ENCODE data around the gene LYRM9.
"Not testable (repeated sequence)": the region's sequence is repeated elsewhere in the genome, so short reads cannot be mapped to it uniquely, and the experiment has no call there.

LYRM9 gene

DNA sequence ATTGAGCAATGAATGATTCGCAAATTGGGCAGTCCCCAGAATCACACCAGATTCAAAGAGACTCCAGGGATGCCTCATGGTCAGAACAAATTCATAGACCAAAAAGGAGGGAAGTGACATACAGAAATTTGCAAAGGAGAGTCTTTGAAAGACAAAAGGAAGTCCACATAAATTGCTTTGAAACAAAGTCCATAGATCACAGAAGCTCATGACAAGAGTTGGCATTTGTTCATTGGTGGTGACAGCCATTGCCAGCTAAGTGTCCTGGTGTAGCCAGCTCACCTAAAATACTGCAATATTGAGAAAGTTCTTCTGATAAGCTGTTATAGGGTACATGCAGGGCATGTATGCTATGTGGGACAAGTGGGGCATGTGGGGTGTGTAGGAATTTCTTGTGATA, 55.4 kb downstream of the LYRM9 start:
- not testable (repeated sequence) for DNase-seq

DNA sequence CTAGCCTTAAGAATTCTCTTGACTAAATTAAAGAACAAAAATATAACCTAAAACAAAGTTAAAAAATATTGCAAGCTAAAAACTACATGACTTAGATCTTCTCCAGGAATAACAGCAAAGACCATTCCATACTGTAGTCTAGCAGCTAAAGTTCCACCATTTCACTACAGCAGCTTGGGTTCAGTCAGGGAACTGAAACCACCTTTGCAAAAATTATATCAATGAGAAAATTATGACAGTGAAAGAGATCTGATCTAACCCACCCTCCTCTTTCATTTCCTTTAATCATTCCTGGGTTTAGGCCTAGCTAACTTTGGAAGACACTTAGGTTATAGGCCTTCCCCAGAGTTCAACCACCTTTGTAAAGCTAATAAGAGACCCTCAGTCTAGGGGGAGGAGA, 56.5 kb downstream of the LYRM9 start:
- DNase-seq = no peak

DNA sequence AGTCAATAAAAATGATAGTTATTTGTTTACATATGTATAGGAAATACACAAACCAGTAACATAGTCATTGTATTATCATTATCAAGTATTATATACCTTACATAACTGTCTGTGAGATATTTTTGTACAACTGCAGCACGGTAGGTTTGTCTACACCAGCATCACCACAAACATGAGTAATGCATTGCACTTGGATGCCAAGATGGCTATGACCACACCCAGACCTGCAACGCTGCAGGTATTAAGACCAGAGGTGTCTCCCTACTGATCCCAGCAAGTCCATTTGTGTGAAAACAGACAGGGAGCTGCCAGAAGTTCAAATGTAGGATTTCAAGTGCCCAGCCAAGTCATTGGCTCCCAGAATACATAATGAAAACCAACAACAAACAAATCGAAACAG, 58.6 kb downstream of the LYRM9 start:
- no peak for DNase-seq

DNA sequence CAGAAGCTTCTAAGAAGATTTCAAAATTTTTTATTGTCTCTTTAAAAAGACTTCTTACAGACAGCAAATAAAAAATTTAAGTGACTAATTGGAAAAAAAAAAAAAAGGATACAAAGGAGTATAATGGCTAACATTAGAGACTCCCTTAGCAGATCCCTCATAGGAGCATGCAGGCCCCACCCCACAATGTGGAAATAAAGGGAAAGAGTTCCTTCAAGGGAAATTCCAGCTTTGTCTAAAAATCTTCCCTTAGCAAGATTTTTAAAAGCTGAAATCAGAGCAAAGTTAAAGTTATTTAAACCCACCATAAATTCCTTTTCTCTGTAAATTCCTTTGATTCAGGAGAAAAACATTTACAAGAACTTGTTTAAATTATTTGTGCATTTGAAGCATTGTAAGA, 60.3 kb downstream of the LYRM9 start:
- DNase-seq = no peak

DNA sequence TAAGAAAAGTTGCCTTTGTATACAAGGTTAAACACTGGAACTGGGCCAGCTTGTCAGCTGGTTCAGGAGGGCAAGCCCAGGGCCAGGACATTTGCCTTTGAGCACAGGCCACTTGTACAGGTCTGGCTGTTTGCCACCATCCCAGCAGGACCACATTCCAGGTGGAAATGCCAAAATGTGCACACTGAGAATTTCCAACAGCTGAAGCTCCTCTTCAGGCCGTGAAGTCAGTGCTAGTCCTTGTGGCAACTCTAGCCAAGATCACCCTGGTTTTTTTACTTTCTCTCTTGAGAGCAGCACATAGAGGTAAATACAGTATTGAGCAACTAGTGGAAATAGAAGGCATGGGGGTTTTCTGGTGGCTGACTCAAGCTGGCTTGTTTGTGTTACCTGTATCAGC, 63.3 kb downstream of the LYRM9 start:
- not testable (repeated sequence) for DNase-seq

DNA sequence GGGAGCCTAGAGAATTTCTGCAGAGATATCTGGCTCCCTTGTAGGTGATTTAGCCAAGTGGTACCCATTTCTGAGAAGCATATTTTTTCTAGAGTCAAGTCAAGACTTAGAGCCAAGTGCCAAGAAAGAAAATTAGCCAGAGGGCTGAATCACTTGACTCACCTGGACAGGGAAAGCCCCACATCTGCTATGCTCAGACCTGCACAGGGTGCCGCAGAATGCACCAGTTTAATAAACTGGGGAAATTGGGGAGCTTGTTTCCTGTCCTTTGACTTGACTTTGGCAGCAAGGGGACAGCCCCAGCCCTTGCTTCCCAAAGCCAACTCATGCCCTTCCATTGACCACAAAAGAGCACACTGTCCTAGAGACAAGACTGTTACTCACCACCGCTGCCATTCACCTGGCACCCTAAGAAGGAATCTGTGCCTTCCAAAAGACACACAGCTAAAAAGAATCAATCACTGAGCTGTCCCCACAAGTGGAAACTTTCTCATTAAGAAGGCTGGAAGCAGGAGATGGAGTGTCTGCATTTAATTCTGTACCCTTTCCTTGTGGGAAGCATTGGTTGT, 63.9 kb downstream of the LYRM9 start:
- DNase-seq = not testable (repeated sequence)

Data from right forelimb (tissue), 1 donor.